ENCODE data around the gene TMEM80.
"Not testable (repeated sequence)": the region's sequence is repeated elsewhere in the genome, so short reads cannot be mapped to it uniquely, and the experiment has no call there.

Gene TMEM80

DNA sequence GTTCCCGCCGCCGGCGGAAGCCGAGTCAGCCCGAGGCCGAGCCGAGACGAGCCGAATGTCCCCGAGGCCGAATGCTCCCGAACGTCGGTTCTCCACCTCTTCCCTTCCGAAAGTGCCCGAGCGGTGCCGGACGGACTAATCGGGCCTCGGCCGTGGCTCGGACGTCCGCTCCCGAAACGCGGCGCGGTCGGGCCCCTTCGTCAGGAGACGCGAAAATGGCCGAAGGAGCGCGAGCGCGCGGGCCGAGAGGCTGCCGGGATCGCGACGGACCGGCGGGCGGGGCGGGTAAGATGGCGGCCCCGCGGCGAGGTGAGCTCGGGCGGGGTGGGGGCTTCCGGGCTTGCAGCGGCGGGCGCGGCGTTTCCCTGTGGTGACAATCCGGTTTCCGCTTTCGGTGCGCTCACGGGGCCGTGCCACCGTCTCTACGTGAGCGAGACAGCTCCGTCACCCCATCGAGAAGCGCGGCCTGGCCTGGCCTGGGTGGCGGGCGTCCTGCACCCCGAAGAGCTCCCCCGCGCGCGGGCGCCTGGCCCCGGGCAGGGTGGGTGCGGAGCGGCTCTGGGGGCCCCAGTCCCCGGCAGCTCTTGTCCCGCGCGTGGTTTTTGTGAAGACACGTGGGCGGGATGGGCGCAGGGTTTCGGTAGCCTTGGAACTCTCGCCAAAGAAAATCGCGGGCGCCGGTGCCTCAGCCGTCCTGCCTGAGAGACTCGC is at the start of gene TMEM80:
TMEM80 (plus strand) TSS at position 279 of the 711 bp plus-strand sequence; CDS start at position 291, 12 bp downstream.
- in situ Hi-C loops (cut with HindIII; ENCODE audit: low sequenced_read_pairs) = no loop called here

GRCh38 chr11:646214-646613 is 49.4 kb upstream of the TMEM80 start:
- in situ Hi-C loops (cut with HindIII; ENCODE audit: low sequenced_read_pairs) = no loop called here

GRCh38 chr11:647672-648158 is 47.9 kb upstream of the TMEM80 start:
- in situ Hi-C loops (cut with HindIII; ENCODE audit: low sequenced_read_pairs) = not testable (repeated sequence)

- in situ Hi-C loops (cut with HindIII; ENCODE audit: low sequenced_read_pairs) = loop anchor here (25.0 kb wide), 1 partner anchor 112 kb away; no protein-coding TSS in a partner anchor
Measured at GRCh38 chr11:650482-650881, 45.1 kb upstream of the TMEM80 start.

GRCh38 chr11:653136-653535 is 42.5 kb upstream of the TMEM80 start:
- in situ Hi-C loops (cut with HindIII; ENCODE audit: low sequenced_read_pairs) = loop anchor here (25.0 kb wide), 1 partner anchor 109 kb away; no protein-coding TSS in a partner anchor

- in situ Hi-C loops (cut with HindIII; ENCODE audit: low sequenced_read_pairs) = loop anchor here (25.0 kb wide), 1 partner anchor 108 kb away; no protein-coding TSS in a partner anchor
Measured at GRCh38 chr11:653837-654236, 41.8 kb upstream of the TMEM80 start.

GRCh38 chr11:654444-654843 is 41.2 kb upstream of the TMEM80 start:
- in situ Hi-C loops (cut with HindIII; ENCODE audit: low sequenced_read_pairs) = loop anchor here (25.0 kb wide), 1 partner anchor 108 kb away; no protein-coding TSS in a partner anchor

DNA sequence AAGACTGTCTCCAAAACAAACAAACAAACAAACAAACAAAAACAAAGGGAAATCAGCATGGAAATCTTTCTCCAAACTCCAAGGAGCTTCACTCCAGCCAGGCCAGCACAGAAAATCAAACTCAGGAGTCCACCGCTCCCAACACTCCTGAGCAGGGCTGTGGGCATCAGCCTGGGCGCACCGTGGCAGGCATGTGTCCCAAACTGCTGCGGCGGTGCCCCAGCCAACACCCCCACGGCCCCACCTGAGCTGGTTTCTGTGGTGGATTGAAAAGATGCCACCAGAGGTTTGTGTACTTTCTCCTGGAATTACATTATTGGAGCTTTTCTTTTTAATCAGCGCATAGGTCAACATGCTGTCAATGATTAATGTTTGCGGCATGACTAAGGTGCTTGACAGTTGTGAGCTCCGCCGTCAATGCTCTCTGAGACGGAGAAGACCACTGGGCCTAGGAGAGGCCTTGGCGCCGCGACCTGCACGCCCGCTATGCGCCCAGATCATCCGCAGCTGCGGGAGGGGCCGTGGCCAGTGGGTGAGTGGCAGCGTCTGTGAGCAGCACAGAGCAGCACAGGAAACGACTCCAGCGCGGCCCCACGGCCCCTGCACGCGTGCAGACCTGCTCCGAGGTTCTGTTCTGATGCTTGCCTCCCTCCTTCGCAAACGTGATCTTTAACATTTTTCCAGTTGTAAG is 40.4 kb upstream of the TMEM80 start:
- in situ Hi-C loops (cut with HindIII; ENCODE audit: low sequenced_read_pairs) = loop anchor here (25.0 kb wide), 1 partner anchor 107 kb away; no protein-coding TSS in a partner anchor

GRCh38 chr11:656426-656825 is 39.2 kb upstream of the TMEM80 start:
- in situ Hi-C loops (cut with HindIII; ENCODE audit: low sequenced_read_pairs) = loop anchor here (25.0 kb wide), 1 partner anchor 106 kb away; no protein-coding TSS in a partner anchor

DNA sequence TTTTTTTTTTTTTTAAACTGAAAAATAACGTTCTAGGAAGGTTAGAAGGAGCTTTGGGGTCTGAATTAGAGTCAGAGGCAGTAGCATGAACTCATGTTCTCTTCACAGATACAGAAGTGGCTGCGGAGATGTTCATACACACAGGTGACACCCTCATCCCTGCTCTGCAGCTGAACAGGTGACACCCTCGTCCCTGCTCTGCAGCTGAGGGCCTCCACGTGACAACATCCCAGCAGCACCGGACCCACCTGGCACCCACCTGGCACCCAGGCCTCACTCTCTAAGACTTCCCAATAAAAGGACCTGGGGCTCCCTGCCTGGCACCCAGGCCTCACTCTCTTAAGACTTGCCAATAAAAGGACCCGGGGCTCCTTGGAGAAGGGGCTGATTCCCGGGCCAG is 38.8 kb upstream of the TMEM80 start:
- in situ Hi-C loops (cut with HindIII; ENCODE audit: low sequenced_read_pairs) = loop anchor here (25.0 kb wide), 1 partner anchor 105 kb away; no protein-coding TSS in a partner anchor

- in situ Hi-C loops (cut with HindIII; ENCODE audit: low sequenced_read_pairs) = loop anchor here (25.0 kb wide), 1 partner anchor 105 kb away; no protein-coding TSS in a partner anchor
Measured at GRCh38 chr11:657691-658126, 37.9 kb upstream of the TMEM80 start.

DNA sequence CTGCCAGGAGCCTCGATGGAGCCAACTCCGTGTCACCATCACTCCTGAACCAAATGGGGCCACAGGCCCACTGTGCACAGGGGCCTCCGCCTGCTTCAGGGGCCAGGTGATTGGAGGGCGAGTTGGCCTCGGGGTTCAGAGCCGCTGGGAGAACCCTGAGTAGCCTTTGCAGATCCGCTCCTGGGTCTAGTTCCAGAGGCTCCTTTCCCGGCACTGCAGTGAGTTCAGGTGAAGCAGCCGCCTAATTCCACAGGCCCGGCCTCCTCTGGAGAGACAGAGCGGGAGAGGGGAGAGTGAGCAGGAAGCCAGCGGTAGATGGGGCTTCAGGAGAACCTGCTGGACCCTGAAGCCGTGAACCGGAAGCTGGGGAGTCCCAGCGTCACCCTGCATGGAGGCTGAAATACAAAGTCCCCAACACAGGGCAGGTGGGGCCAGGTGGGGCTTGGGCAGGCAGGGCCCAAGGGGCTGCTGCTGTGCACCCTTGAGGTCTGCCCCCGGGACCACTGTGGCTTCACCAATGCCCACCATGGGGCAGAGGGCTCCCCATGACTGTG is 36.0 kb upstream of the TMEM80 start:
- in situ Hi-C loops (cut with HindIII; ENCODE audit: low sequenced_read_pairs) = loop anchor here (25.0 kb wide), 1 partner anchor 103 kb away; no protein-coding TSS in a partner anchor

GRCh38 chr11:660281-660680 is 35.3 kb upstream of the TMEM80 start:
- in situ Hi-C loops (cut with HindIII; ENCODE audit: low sequenced_read_pairs) = loop anchor here (25.0 kb wide), 1 partner anchor 102 kb away; no protein-coding TSS in a partner anchor

DNA sequence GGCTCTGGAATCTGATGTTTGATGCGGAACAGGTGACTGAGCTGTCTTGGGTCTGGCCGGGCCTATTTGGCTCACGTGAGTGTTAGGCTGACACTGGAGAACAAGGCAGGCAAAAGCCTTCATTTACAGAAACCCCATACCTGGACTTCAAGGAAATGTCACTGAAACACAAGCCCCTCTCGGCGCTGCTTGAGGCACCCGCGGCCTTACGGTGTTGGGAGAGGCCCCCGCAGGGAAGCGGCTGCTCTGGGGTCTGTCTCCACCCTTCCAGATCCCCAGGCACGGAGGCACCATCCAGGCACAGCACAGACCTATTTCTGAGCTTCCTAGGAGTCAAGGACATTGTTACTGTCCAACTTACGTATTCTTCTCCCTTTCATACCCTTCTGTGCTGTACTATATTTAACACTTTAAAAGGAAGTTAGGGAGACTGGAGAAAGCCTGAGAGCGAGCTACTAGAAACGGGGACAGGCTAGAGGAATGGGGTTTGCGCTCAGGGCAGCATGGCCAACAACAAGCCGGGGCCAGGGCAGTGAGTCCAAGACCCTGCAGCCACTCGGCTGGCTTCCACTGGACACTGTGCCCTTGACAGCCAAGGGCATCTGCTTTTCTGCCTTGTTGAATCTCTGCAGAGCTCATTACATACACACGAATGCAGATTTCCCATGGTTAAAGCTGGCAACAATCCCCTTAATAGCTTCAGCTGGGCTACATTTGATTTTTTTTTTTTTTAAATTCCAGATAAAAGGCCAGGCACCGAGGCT is 34.8 kb upstream of the TMEM80 start:
- in situ Hi-C loops (cut with HindIII; ENCODE audit: low sequenced_read_pairs) = loop anchor here (25.0 kb wide), 1 partner anchor 101 kb away; no protein-coding TSS in a partner anchor

GRCh38 chr11:662689-663274 is 32.8 kb upstream of the TMEM80 start:
- in situ Hi-C loops (cut with HindIII; ENCODE audit: low sequenced_read_pairs) = loop anchor here (25.0 kb wide), 1 partner anchor 100 kb away; no protein-coding TSS in a partner anchor

DNA sequence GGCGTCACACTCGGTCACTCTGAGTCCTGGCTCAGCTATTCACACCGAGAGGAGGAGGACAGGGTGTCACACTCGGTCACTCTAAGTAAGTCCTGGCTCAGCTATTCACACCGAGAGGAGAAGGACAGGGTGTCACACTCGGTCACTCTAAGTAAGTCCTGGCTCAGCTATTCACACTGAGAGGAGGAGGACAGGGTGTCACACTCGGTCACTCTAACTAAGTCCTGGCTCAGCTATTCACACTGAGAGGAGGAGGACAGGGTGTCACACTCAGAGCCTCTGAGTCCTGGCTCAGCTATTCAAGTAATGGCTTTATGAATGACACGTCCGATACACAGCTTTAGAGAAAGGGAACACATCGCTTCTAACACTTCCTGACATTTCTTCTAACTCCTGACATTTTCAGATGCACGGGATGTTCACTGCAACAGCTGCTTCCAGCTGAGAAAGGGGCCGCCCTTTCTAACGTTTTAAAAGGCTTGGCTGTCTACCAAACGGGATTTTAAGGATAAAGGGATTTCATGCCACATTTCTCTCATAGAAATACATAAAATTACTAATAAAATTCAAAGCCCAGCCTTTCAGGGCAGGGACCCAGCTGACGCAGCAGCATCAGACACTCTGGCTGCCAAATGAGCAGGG is 30.4 kb upstream of the TMEM80 start:
- in situ Hi-C loops (cut with HindIII; ENCODE audit: low sequenced_read_pairs) = loop anchor here (25.0 kb wide), 1 partner anchor 97 kb away; no protein-coding TSS in a partner anchor

- in situ Hi-C loops (cut with HindIII; ENCODE audit: low sequenced_read_pairs) = loop anchor here (25.0 kb wide), 1 partner anchor 97 kb away; no protein-coding TSS in a partner anchor
Measured at GRCh38 chr11:665704-666281, 29.8 kb upstream of the TMEM80 start.

GRCh38 chr11:673866-674265 is 21.8 kb upstream of the TMEM80 start:
- in situ Hi-C loops (cut with HindIII; ENCODE audit: low sequenced_read_pairs) = loop anchor here (25.0 kb wide), 1 partner anchor 88 kb away; no protein-coding TSS in a partner anchor

DNA sequence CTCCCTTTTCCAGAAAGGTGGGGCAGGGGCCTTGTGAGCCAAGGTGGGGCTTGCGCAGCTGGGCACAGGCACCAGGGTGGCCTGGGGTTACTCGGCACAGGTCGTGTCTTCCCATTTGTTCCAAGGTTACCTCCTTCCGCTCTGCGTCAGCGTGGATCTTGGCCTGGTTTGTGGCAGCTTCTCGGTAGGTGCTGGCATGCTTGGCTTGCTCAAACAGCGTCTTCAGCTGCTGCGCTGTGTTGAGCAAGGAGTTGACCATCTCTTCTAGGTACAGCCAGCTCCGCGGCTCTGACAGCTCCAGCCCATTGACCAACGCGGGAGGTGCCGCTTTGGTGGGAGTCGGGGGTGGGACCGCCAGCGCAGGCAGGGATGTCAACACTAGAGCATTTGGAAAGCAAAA is 21.2 kb upstream of the TMEM80 start:
- in situ Hi-C loops (cut with HindIII; ENCODE audit: low sequenced_read_pairs) = loop anchor here (25.0 kb wide), 1 partner anchor 88 kb away; no protein-coding TSS in a partner anchor

Data from DLD1 (cell line).